Lower lobe of right lung (tissue), 2 donors: Measurements from ENCODE around the gene ASTL. TPM values are rescaled to one million over a fixed set of nuclear protein-coding genes. Genes with fewer than 3 reads are reported as not detected.
A peak's percentile ranks its signal among the peaks of the same experiment; 100 is the strongest.
"Not testable (repeated sequence)": the region's sequence is repeated elsewhere in the genome, so short reads cannot be mapped to it uniquely, and the experiment has no call there.

Experiments used
- ATAC-seq, 2 donors: fragments of 200-7000 bp; cut with Tn5 transposase; one replicate each; pipeline ENCODE4 v1.9.1; 2020 to 2022; ENCODE audit warnings: mild to moderate bottlenecking in 2 of 2, moderate library complexity in 2 of 2
- DNase-seq: peaks from one replicate; pipeline ENCODE4 v3.0.0-alpha.2; 2020
- H3K27ac ChIP-seq: fragments of 200-600 bp; one replicate; pipeline ENCODE4 v1.8.0; 2022
- H3K27me3 ChIP-seq: fragments of 200-600 bp; one replicate; pipeline ENCODE4 v1.8.0; 2022; ENCODE audit warnings: low read depth
- H3K36me3 ChIP-seq: fragments of 200-600 bp; one replicate; pipeline ENCODE4 v1.8.0; 2022; ENCODE audit warnings: mild to moderate bottlenecking
- H3K4me1 ChIP-seq: fragments of 200-600 bp; one replicate; pipeline ENCODE4 v1.8.0; 2022
- H3K4me3 ChIP-seq: fragments of 200-600 bp; one replicate; pipeline ENCODE4 v1.8.0; 2022; ENCODE audit warnings: mild to moderate bottlenecking
- H3K9me3 ChIP-seq: fragments of 200-600 bp; one replicate; pipeline ENCODE4 v1.8.0; 2022
- CTCF ChIP-seq: fragments of 200-600 bp; IDR thresholded peaks from one replicate; pipeline ENCODE4 v1.8.0; 2022; ENCODE audit warnings: antibody characterized with exemption, mild to moderate bottlenecking
- intact Hi-C: fragments of 100-400 bp; cut with DNase I; formaldehyde crosslinking; loops from one replicate; pipeline ENCODE4 v1.11.0; 2022
- total RNA-seq: library from RNA; stranded (reverse); fragmentation: NEBNext Ultra II Directional; extraction: Animal tissue kit (Norgen Biotek cat#: 25700); gene quantifications from one replicate; pipeline ENCODE4 v1.2.1, GENCODE V29; 2021
- donor health status: DM: no; HTN: yes; CAD: no; lungs with severe emphysema.

The ASTL gene
- total RNA-seq, 1 donor from 2014 or later = not detected

GRCh38 chr2:96089356-96090195 lies 48.7 kb downstream of the ASTL start:
- intact Hi-C loops = no loop called here
- Histone ChIP-seq H3K9me3 (no peaks in the 10 kb centered on the region), H3K4me3 (no peak overlapping the region), H3K4me1 (no peaks in the 10 kb centered on the region), H3K27ac (no peak overlapping the region), H3K27me3 (peaks cover 6% of the 10 kb centered on the region), H3K36me3 (no peaks in the 10 kb centered on the region)
- DNase-seq (peak; percentile 40), ATAC-seq (peak; percentile 21 to 25)
- no peak for TF ChIP-seq CTCF

GRCh38 chr2:96088340-96089335 lies 49.7 kb downstream of the ASTL start:
- Histone ChIP-seq H3K27me3 (peaks cover 6% of the 10 kb centered on the region), H3K9me3 (no peaks in the 10 kb centered on the region), H3K36me3 (no peaks in the 10 kb centered on the region), H3K4me1 (no peaks in the 10 kb centered on the region), H3K4me3 (no peak overlapping the region), H3K27ac (no peak overlapping the region)
- no peak for TF ChIP-seq CTCF
- no peak for ATAC-seq
- DNase-seq = peak; percentile 34
- intact Hi-C loops = no loop called here

GRCh38 chr2:96087130-96087529 lies 51.2 kb downstream of the ASTL start:
- Histone ChIP-seq H3K27ac (no peak overlapping the region), H3K9me3 (no peaks in the 10 kb centered on the region), H3K27me3 (peaks cover 6% of the 10 kb centered on the region), H3K4me1 (no peaks in the 10 kb centered on the region), H3K36me3 (no peaks in the 10 kb centered on the region), H3K4me3 (no peak overlapping the region)
- TF ChIP-seq CTCF = no peak
- no peak for DNase-seq
- intact Hi-C loops = no loop called here
- no peak for ATAC-seq

GRCh38 chr2:96085541-96086355 lies 52.6 kb downstream of the ASTL start:
- H3K27ac ChIP-seq = no peak overlapping the region
- no peaks in the 10 kb centered on the region for H3K4me1 ChIP-seq
- DNase-seq = peak; percentile 32
- no peak for ATAC-seq
- TF ChIP-seq CTCF = no peak
- intact Hi-C loops = no loop called here
- no peak overlapping the region for H3K4me3 ChIP-seq
- peaks cover 6% of the 10 kb centered on the region for H3K27me3 ChIP-seq
- H3K9me3 ChIP-seq = no peaks in the 10 kb centered on the region
- H3K36me3 ChIP-seq = no peaks in the 10 kb centered on the region

GRCh38 chr2:96084858-96085518 lies 53.3 kb downstream of the ASTL start:
- H3K9me3 ChIP-seq, H3K36me3 ChIP-seq, H3K4me1 ChIP-seq, H3K27me3 ChIP-seq, DNase-seq, ATAC-seq, H3K4me3 ChIP-seq, intact Hi-C loops, H3K27ac ChIP-seq: not testable (repeated sequence)
